LoVo (cell line): ENCODE measurements around the gene RNF26.
A peak's percentile ranks its signal among the peaks of the same experiment; 100 is the strongest.

Source experiments
- DNase-seq: peaks from one replicate; pipeline ENCODE4 v3.0.0-alpha.2; 2016; ENCODE audit warnings: low spot score

RNF26 gene

DNA sequence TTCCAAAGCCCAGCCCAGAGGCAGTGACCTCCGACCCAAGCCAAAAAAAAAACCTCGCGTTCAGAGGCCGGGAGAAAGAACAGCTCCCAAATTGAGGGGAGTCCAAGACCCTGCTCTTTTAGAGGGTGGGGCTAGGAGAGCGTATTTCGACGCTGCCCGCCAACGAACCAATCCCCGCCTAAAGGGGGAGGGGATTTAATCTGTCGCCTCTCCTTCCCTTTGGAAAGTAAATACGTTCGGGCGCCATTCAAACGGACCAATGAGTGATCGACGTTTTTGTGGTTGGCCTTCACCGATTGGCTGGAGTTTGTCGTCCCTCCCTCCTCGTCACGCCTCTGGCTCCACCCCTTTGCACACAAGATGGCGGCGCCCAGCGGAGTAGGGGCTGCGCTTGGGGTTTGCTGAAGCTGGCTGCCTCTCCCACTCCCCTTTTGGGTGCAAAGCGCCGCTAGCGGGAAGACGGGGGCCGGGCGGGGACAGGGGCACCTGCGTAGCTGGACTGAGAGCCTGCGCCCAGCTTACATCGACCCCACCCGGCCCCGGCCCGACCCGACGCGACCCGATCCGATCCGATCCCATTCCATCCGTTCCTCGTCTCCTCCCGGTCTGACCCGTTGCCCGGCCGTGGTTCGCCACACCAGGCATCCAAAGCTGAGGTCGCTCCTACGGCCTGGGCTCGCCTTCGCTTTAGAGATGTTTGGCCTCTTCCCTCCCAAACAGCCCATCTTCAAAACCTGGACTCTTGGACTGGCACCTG lies at the start of gene RNF26:
RNF26 (plus strand) TSS at position 354 of the 757 bp plus-strand sequence. CDS start 596 bp downstream, outside the sequence.
- DNase-seq: peak; percentile 97

DNA sequence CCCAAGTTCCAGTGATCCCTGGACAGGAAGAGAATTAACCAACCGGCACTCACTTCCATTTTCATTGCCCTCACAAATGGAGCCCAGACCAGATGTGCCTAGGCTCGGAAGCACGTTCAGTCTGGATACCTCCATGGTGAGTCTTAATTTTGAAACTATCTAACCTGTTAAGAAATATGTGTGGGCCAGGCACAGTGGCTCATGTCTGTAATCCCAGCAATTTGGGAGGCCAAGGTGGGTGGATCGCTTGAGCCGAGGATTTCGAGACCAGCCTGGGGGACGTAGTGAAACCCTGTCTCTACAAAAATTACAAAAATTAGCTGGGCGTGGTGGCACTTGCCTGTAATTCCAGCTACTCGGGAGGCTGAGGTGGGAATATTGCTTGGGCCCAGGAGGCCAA lies 48.9 kb upstream of the RNF26 start:
- no peak for DNase-seq

DNA sequence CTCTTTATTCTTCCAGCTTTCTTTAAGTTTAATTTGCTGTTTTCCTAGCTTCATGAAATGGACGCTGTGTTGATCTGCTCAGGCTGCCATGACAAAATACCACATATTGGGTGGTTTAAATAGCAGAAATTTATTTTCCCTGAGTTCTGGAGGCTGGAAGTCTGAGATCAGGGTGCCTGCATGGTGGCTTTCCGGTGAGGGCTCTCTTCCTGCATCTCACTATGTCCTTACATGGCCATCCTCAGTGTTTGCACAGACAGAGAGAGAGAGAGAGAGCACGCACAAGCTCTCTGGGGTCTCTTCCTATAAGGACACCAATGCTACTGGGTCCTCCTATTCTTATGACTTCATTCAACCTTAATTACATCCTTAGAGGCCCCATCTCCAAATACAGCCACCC lies 46.1 kb upstream of the RNF26 start:
- no peak for DNase-seq

DNA sequence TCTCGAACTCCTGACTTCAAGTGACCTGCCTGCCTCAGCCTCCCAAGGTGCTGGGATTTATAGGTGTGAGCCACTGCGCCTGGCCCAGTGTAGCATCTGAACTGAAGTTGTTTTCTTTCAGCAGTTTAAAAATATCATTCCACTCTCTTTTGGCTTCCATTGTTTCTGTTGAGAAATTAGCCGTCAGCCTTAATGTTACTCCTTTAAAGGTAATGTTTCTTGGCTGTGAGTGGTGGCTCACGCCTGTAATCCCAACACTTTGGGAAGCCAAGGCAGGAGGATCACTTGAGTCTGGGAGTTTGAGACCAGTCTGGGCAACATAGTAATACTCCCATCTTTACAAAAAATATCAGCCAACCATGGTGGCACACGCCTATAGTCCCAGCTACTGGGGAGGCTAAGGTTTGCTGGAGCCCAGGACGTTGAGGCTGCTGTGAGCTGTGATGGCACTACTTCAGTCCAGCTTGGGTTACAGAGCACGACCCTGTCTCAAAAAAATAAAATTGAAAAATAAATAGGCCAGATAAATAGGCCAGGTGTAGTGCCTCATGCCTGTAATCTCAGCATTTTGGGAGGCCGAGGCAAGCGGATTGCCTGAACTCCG lies 43.3 kb upstream of the RNF26 start:
- no peak for DNase-seq

DNA sequence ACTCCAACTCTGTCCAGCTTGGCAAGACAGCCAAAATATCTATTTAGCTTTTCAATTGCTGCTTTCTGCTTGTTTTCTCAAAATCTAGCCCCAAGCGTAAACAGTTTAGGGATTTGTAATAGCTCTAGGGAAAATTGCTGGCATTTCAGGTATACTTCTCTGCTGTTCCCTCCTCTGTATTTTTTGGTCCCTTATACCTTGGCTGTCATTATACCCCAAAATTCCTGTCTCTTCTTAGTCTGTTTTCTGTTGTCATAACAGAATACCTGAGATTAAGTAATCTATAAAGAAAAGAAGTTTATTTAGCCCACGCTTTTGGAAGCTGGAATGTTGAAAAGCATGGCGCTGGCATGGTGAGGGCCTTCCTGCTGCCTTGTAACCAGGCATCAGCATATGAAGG lies 40.9 kb upstream of the RNF26 start:
- DNase-seq: no peak

DNA sequence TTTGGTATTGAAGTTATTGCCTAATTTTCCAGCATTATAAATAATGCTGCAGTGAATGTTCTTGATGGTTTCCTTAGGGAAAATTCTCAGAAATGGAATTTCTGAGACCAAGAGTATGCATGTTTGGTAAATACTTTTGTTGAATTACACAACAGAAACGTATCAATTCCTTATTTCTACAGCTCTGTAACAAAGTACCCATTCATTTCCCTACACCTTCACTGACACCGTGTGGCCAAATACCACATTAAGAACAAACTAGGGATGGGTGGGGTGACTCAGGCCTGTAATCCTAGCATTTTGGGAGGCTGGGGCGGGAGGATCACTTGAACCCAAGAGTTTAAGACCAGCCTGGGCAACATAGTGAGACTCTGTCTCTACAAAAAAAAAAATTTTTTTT lies 39.1 kb upstream of the RNF26 start:
- no peak for DNase-seq

DNA sequence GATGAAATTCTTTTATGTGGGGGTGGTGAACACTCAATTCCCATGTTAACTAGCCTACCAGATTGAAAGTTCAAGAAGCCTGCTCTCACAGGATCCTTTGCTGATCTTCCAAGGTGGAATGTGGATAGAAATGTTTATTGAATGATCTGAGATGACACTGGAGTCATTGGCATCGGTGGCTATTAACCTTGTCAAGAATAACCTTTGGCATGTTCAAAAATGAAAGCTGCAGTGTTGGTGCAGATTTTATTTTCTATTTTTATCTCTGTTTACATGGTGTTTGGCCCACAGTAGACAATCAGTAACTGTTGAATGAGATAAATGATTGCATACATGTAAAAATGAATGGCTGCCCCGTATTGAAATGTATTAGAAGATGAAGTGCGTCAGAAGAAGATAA lies 36.4 kb upstream of the RNF26 start:
- no peak for DNase-seq

DNA sequence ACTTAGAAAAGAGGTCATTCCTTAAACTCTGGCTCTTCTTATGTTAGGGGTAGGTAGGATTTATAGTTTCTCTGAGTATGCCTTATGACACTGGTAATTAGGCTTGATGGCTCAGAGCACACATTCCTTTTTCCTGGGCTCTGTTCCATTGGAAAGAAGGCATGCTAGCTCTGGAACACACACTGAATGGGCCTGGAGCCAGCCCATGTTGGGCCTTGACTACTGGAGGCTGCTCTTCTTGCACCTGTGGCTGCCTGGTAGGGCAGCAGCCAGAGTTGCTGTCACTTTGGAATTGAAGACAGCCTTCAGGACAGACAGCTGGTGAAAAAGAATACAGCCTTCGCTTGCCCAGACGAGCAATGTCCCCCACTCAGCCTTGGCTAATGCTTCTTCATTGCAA lies 35.6 kb upstream of the RNF26 start:
- no peak for DNase-seq

DNA sequence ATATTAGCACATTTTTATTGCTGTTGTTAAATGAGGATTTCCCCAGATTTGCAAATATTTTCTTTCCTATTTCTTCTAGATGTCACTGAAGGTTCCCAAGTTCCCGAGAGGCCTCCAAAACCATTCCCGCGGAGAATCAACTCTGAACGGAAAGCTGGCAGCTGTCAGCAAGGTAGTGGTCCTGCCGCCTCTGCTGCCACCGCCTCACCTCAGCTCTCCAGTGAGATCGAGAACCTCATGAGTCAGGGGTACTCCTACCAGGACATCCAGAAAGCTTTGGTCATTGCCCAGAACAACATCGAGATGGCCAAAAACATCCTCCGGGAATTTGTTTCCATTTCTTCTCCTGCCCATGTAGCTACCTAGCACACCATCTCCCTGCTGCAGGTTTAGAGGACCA lies 34.9 kb upstream of the RNF26 start:
- DNase-seq: no peak

DNA sequence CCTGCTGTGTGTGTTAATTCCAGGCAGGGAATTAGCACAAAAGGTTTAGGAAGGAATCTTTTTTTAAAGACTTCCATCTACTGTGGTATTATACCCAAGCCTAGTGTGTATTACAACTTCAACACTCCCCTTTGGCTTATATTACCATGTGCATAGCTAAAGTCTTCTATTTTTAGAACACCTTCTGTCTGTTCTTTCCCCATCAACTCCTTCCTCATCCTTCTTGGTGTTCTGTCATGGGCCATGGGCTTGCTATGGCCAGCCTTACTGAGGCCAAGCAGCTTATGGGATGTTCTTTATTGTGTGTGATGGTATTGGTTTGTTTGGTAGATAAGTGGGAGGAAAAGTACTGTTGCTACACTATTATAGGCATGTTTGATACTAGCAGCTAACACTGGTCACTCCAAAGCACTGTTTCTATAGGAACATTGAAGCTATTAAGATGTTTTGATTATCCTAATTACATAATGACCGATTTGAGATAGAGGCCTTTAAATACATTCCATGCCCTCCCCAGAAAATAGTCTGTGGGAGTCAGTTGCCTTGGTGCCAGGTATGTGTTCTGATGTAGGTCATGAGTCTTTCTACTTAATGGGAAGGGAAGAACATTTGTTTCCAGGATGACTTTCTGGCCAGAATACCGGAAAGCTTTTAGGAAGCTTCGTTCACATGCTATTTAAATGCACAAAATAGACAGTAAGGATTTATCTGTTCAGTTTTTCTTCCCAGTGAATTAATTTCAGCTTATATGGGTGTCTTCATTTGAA lies 33.9 kb upstream of the RNF26 start:
- DNase-seq: no peak

DNA sequence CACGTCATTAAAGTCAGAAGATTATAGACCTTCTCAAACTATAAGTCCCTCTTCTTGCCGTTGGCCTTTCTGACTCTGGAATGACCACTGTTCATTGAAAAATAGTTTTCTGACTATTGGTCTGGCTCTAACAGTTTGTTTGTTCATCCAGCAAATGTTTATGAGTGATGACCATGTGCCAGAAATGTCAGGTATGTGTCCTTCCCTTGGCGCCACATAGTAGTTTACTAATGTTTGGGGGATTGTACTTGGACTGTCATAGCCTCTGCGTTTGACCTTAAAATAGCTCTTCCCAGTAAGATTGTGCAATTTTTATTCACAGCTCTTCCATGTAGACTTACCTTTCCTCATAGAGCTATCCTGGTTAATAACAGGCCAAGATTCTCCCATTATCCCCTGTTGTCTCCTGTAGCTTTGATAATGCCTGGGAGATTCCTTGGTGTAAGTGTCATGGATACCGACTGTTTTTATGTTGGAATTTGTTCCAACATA lies 31.1 kb upstream of the RNF26 start:
- no peak for DNase-seq

DNA sequence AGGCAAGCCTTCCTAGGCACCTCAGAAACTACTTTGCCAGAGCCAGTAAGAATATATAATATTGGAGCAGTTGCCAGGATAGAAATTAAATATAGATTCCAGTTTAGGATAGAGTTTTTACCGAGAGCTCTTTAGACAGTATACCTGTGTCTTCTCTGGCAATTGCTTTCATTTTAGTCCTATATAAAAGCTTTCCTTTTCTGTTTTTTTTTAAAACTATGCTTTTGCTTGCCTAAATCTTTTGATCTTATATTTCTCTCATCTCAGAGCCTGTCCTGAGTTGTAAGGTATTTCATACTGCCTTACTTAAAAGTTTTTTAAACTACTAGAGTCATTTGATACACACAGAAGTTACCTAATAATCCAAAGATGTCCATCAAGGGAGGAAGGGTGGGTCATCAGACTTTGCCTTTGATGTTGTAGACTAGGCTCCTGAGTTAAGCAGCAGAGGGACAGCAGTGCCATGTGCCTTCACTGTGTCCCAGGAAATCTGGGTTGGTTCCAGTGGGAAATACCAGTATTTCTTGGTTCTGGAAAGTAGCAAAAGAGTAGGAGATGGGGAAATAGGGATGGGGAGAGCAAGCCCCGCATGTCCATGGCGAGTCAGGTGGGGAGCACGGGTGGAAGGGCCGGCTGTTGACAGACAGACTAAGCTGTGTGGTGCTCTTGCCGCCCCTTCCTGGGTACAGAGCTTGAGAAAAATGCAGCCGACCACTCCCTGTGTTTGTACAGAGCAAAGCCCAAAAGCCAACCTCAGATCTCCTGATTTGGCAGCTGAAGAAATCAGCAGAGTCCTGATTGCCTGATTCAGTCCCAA lies 28.6 kb upstream of the RNF26 start:
- no peak for DNase-seq

DNA sequence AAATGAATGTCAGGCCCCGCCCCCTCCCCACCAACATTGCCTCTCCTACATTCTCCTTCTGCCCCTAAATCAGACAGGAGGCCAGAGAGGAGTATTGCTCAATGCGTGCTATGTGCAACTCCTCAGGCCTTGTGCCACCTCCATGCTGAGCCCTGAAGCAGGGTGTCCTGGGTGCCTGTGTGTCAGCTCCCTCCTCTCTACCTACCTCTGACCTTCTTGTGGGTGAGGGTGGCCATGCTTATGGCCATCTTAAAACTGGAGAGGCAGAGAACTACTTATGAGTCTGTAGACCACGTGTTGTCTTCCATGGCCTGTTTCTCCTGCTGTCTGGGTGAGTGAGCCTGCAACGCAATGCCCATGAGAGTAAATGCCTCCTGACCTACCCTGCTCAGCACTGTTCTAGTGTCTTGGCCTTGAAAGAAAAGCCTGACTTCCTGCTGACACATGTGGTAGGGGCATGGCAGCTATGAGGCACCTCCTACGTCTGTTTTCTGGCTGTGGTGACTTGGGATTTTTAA lies 27.9 kb upstream of the RNF26 start:
- no peak for DNase-seq

DNA sequence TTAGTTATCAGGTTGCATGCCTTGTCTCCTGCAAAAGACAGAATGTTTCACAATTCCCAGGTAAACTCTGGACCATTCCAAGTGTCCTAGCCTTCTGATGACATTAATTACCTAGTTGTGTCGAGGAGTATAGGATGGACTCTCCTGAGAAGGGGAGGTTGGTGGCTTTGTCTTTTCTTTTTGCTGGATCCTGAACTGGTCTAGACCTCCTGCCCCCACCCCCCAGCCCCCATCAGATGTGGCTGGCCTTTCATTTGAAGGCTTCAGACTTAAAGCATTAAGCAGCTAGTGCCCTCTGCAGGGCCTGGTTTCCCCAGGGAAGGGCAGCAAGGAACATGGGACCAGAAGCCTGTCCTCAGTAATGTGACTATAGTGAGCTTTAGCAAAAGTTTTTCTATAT lies 27.1 kb upstream of the RNF26 start:
- no peak for DNase-seq

DNA sequence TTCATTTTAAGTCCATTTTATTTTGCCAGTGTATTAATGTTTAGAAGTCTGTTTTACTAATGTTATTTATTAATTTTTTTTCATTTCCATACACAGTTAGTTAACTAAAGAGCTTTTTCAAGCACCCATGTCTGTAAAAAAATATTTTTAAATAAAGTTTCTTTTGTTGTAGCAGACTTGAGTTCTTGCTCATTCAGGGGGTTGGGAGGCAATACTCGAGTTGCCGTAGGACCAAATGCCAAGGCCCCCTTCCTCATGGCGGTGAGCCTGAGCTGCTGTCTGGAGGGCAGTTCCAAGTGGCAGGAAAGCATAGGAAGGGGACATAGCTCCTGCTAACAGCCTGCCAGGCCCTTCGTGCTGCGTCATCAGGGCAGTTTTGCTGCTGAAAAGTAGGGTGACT lies 26.4 kb upstream of the RNF26 start:
- DNase-seq: no peak

DNA sequence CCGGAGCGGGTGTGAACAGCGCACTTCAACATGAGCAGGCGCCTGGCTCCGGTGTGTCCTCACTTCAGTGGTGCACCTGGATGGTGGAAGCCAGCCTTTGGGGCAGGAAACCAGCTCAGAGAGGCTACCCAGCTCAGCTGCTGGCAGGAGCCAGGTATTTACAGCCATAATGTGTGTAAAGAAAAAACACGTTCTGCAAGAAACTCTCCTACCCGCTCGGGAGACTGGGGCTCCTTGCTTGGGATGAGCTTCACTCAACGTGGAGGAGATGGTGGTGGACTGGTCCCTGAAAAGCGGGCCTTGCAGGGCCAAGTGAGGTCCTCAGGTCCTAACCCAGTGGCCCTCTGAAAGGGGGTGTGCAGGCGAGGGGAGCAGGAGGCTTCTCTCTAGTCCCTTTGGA lies 24.9 kb upstream of the RNF26 start:
- DNase-seq: no peak

DNA sequence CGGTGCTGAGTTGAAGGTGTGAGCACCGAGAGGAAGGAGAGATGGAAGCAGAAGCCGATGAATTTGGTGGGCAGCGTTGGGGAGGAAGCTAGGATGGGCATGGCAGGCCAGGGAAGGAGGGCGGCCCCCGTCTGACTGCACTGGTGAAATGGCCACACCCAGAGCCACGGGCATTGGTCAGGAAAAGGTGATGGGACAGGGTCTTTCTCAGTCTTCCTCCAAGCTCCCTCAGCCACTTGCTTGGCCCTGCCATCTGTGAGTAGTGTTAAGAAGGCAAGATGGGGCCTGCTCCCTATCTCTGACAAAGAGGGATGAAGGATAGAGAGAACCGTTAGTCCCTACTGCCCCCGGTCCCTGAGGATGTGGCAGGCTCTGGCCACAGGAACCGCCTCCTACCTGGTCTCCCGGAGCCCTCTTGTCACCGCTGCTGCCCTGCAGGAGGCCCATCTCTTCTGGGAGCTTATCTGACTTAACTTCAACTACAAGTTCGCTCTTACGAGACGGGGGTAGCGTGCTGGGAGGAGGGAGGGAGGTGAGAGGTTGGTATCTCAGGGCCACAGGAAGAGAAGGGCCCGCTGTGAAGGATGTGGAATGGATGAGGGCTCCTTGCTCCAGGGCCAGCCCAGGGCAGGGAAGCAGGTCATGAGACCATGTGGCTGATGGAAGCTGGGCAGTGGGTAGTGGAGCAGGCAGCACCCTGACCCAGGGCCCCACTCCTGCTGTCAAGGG lies 24.2 kb upstream of the RNF26 start:
- no peak for DNase-seq

DNA sequence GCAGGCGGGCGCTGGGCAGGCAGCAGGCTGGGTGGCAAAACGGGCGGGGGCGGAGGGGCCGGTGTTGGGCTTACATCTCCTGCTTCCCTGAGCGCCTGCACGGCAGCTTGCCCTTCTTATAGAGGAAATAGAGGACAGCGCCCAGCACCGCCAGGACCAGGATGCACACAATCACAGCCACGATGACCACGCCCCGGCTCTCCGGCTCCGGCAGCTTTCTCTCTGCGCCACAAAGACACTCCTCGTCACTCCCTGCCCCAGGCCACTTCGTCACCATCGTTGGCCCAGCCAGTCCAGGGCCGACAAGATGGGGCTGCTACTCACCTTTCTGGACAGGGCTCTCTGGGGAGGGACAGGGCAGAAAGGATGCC lies 23.7 kb upstream of the RNF26 start:
- DNase-seq: no peak

DNA sequence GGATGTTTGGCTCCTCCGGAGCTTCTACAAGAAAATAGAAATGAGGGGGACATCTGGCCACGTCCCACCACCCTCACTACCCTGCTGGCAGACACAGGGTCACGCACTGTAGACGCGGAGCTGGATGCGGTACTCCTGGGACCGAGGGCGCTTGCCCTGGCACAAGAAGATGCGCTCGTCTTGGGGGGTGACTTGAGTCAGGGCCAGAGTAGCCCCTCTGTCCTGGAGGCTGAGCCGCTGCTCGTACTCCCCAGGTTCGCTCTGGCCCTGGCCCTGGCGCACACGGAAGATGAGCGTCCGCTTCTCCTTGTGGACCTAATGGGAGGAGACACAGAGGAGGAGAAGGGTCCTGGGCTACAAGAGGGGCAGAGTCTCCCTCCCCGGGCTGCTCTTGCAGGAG lies 19.6 kb upstream of the RNF26 start:
- no peak for DNase-seq

DNA sequence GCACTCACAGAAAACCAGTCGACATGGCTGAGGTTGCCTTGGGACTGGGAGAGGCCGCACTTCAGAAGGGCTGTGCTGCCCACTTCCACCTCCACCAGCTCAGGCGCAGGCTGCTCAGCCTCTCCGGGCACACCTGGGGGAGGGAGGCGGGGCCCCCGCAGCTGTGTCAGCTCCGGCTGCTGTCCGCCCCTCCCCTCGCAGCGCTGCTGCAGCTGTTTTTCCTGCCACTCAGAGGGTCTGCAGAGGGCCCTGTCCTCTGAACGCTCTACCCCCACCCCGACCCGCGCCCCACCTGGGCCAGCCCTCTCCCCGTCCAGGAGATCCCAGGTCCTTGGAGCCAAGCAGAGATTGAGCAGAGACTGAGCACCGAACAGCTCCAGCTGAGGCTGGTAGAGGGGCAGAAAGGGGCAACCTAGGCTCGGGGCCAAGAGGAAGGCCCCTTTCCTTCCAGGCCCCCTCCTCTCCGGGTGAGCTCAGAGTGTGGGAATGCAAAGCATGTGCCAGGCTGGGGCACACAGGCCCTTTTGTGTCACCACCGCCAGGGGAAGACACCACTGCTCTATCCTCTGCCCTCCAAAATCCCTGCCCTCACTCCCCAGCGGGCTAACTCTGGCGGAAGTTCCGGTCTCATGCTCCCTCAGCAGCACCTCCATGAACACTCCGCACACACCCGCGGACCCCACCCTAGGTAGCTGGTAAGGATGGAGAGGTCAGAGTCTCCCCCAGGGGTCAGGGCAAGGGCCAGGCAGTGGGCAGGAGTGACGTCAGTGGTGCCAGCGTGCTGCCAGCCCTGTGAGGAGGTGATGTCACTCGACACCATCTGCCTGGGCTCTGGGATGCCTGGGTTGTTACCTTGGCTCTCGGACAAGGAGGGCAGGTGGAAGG lies 19.0 kb upstream of the RNF26 start:
- no peak for DNase-seq
